Retinal pigment epithelial cell (primary cell): ENCODE data around the gene UBE2H.
"Not testable (repeated sequence)": the region's sequence is repeated elsewhere in the genome, so short reads cannot be mapped to it uniquely, and the experiment has no call there.

ENCODE experiments used
- DNase-seq: peaks from one replicate; pipeline ENCODE4 v3.0.0-alpha.2; 2010; ENCODE audit warnings: low read depth
- H3K4me3 ChIP-seq: 2 replicates; pipeline ENCODE4 v1.5.1; 2011; ENCODE audit warnings: mild to moderate bottlenecking, low read length, control low read depth, moderate library complexity
- TF ChIP-seq, protein P1 (sequence below): conservative IDR thresholded peaks from 2 replicates; pipeline ENCODE4 v1.5.1; 2011; ENCODE audit warnings: low read depth, low read length, control low read depth, inconsistent platforms

Gene UBE2H

DNA sequence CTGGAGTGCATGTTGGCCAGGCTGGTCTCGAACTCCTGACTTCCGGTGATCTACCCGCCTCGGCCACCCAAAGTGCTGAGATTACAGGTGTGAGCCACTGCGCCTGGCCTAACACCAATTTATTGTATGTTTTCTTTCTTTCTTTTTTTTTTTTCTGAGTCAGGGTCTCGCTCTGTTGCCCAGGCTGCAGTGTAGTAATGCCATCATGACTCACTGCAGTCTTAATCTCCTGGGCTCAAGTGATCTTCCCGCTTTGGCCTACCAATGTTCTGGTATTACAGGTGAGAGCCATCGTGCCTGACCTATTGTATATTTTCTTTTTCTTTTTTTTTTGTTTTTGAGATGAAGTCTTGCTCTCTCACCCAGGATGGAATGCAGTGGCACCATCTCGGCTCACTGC is 33.8 kb upstream of the UBE2H start:
- TF ChIP-seq, protein P1, sequence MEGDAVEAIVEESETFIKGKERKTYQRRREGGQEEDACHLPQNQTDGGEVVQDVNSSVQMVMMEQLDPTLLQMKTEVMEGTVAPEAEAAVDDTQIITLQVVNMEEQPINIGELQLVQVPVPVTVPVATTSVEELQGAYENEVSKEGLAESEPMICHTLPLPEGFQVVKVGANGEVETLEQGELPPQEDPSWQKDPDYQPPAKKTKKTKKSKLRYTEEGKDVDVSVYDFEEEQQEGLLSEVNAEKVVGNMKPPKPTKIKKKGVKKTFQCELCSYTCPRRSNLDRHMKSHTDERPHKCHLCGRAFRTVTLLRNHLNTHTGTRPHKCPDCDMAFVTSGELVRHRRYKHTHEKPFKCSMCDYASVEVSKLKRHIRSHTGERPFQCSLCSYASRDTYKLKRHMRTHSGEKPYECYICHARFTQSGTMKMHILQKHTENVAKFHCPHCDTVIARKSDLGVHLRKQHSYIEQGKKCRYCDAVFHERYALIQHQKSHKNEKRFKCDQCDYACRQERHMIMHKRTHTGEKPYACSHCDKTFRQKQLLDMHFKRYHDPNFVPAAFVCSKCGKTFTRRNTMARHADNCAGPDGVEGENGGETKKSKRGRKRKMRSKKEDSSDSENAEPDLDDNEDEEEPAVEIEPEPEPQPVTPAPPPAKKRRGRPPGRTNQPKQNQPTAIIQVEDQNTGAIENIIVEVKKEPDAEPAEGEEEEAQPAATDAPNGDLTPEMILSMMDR, result no peak
- H3K4me3 ChIP-seq, result no peak overlapping the region
- DNase-seq, result no peak

GRCh38 chr7:129980667-129981066 is 27.9 kb upstream of the UBE2H start:
- TF ChIP-seq, protein P1, result no peak
- no peak overlapping the region for H3K4me3 ChIP-seq
- DNase-seq, result no peak

GRCh38 chr7:129975309-129975708 is 22.5 kb upstream of the UBE2H start:
- DNase-seq, result no peak
- H3K4me3 ChIP-seq, result no peak overlapping the region
- TF ChIP-seq, protein P1, result no peak

GRCh38 chr7:129970816-129971215 is 18.1 kb upstream of the UBE2H start:
- no peak for DNase-seq
- H3K4me3 ChIP-seq, result no peak overlapping the region
- TF ChIP-seq, protein P1, result no peak

GRCh38 chr7:129969881-129970446 is 17.2 kb upstream of the UBE2H start:
- H3K4me3 ChIP-seq, result no peak overlapping the region
- DNase-seq, result peak; percentile 38
- TF ChIP-seq, protein P1, result no peak

DNA sequence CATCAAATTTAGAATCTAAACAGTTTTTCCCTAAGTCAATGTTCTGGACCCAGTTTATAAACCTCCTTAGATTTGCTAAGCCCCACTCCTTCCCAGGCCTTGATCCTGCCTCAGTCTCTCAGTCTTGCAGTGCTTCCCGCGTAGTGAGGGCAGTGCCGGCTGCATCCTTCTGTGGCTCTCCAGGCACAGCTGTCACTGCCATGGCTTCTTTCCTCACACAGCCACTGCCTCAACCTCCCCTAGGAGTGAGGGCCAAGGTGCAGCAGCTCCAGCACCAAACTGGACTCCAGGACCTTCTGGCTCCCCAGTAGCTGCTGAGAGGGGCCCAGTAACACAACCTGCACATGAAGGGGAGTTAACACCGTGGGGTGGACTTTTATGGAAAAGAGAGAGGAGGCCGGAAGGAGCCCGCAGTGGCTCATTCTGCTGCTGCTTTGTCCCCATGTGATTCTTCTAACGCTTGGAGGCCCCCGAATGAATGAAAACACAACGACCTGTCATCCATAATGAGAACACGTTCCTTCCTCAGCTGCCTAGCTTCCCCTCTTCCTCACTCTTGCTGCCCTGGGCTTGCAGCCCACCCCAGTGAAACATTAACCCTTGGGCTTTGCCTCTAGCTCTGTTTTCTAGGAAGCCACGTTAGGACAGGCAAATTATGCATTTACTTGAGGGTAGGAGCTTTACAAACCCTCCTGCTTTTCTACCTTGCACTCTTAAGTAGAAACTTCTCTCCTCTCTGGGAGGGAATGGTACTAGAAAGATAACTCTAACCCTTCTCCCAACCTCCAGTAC is 16.0 kb upstream of the UBE2H start:
- TF ChIP-seq, protein P1, result no peak
- DNase-seq, result no peak
- no peak overlapping the region for H3K4me3 ChIP-seq

GRCh38 chr7:129960204-129960475 is 7.4 kb upstream of the UBE2H start:
- H3K4me3 ChIP-seq, DNase-seq: not testable (repeated sequence)
